Measurements from ENCODE around the gene RLF.
A peak's percentile ranks its signal among the peaks of the same experiment; 100 is the strongest.
"Not testable (repeated sequence)": the region's sequence is repeated elsewhere in the genome, so short reads cannot be mapped to it uniquely, and the experiment has no call there.

RLF gene

DNA sequence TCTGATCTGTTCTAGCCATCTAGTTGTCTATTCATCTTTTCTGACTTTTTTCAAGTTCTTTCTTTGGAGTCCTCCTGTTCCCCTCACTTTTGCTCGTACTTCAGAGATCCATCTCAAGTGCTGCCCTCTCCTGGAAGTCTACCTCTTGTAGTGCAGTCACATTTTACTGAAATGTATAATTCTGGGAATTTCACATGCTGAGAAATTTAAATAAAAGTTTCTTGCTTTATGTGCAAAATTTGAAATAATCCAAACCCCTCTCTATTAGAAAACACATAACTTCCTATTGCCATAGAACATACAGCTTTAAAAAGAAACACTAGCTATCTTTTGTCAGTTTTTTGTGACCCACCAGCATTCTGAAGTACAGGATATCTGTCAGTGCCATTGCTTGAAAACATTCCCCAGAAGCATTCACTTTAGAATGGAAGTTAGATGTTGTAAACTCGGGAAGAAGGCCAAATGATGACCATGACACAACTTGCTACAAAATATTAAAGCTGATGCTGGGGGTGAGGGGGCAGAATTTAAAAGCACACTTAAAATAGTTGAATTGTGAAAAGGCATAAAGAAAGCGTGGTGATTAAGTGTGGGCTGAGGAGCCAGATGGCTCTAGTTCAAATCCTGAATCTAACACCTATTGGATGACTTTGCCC, 22.0 kb downstream of the RLF start:
- H3K4me3 ChIP-seq (replicated peaks; ENCODE audit: low read depth, low read length): no peak overlapping the region
- TF ChIP-seq CTCF (IDR thresholded peaks at IDR 0.05; ENCODE audit: low read depth, low read length, missing control alignments): peak; percentile 46
- DNase-seq (ENCODE audit: extremely low read depth, low read depth): no peak

- TF ChIP-seq CTCF (IDR thresholded peaks at IDR 0.05; ENCODE audit: low read depth, low read length, missing control alignments): no peak
- H3K4me3 ChIP-seq (replicated peaks; ENCODE audit: low read depth, low read length): no peak overlapping the region
- no peak for DNase-seq (ENCODE audit: extremely low read depth, low read depth)
Measured at GRCh38 chr1:40184193-40184592, 23.0 kb downstream of the RLF start.

- H3K4me3 ChIP-seq (replicated peaks; ENCODE audit: low read depth, low read length): no peak overlapping the region
- DNase-seq (ENCODE audit: extremely low read depth, low read depth): peak; percentile 5
- no peak for TF ChIP-seq CTCF (IDR thresholded peaks at IDR 0.05; ENCODE audit: low read depth, low read length, missing control alignments)
Measured at GRCh38 chr1:40185951-40186864, 25.0 kb downstream of the RLF start.

DNA sequence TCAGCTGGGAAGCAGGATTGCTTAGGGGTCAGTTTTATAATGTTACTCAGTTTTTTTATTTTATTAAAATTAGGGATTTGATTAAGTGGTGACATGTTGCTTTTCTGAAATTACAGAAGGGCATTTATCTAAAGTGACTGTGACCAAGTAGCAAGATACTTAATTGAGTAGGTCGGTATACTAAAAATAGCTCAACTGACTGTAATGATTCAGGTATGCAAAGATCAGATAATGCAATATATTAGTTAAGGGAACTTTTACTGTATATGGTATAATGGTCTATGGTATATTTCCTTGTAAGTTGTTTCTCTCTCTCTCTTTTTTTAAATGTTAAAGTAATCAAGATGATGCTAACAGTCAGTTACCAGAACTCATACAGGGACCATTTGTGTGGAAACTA, 26.2 kb downstream of the RLF start:
- TF ChIP-seq CTCF (IDR thresholded peaks at IDR 0.05; ENCODE audit: low read depth, low read length, missing control alignments): no peak

GRCh38 chr1:40194639-40195038, 33.5 kb downstream of the RLF start:
- not testable (repeated sequence) for DNase-seq (ENCODE audit: extremely low read depth, low read depth); H3K4me3 ChIP-seq (replicated peaks; ENCODE audit: low read depth, low read length)

More for the DNA sequence above, 26.2 kb downstream of the RLF start:
- no peak overlapping the region for H3K4me3 ChIP-seq (replicated peaks; ENCODE audit: low read depth, low read length)
- DNase-seq (ENCODE audit: extremely low read depth, low read depth): no peak

DNA sequence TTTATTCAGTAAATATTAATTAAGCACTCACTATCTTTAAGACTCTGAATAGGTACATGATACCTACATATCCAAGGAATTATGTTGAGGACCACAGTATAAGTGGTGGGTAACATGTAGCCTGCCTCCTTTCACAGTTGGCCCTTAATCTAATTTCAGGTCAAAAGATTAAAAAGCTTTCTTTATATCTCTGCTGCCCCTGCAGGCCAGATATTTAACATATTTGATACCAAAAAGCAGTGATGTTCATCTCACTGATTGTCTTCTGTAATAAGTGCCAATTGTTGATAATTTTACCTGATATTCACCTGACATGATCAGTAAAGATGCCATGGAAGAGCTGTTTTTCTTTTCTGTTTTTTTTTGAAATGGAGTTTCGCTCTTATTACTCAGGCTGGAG, 36.5 kb downstream of the RLF start:
- no peak for TF ChIP-seq CTCF (IDR thresholded peaks at IDR 0.05; ENCODE audit: low read depth, low read length, missing control alignments)
- H3K4me3 ChIP-seq (replicated peaks; ENCODE audit: low read depth, low read length): no peak overlapping the region
- no peak for DNase-seq (ENCODE audit: extremely low read depth, low read depth)

GRCh38 chr1:40199126-40199525, 37.9 kb downstream of the RLF start:
- no peak overlapping the region for H3K4me3 ChIP-seq (replicated peaks; ENCODE audit: low read depth, low read length)
- no peak for DNase-seq (ENCODE audit: extremely low read depth, low read depth)
- no peak for TF ChIP-seq CTCF (IDR thresholded peaks at IDR 0.05; ENCODE audit: low read depth, low read length, missing control alignments)

Measured in HFF-Myc (cell line).